ENCODE results near the gene ZNF473.

The ZNF473 gene

GRCh38 chr19:50003810-50004419 is 21.9 kb upstream of the ZNF473 start:
- DNase-seq = peak; percentile 96
- Histone ChIP-seq H3K27me3 (replicated peaks) (no peaks in the 10 kb centered on the region), H3K27ac (peak overlapping the region; percentile 27), H3K4me3 (ENCODE audit: low read depth, low read length) (no peak overlapping the region), H3K36me3 (replicated peaks) (peaks cover 66% of the 10 kb centered on the region)
- no peak for TF ChIP-seq CTCF (IDR thresholded peaks at IDR 0.05; ENCODE audit: low read depth, low read length, missing control alignments)
- in situ Hi-C loops (cut with HindIII; ENCODE audit: low pct_ligation_motif_present, low sequenced_read_pairs) = no loop called here

- in situ Hi-C loops (cut with HindIII; ENCODE audit: low pct_ligation_motif_present, low sequenced_read_pairs) = no loop called here
- Histone ChIP-seq H3K27ac (no peak overlapping the region), H3K36me3 (replicated peaks) (peaks cover 61% of the 10 kb centered on the region), H3K27me3 (replicated peaks) (no peaks in the 10 kb centered on the region), H3K4me3 (ENCODE audit: low read depth, low read length) (no peak overlapping the region)
- no peak for DNase-seq
- no peak for TF ChIP-seq CTCF (IDR thresholded peaks at IDR 0.05; ENCODE audit: low read depth, low read length, missing control alignments)
Measured at GRCh38 chr19:50005428-50005827, 20.4 kb upstream of the ZNF473 start.

GRCh38 chr19:50007170-50007569 is 18.6 kb upstream of the ZNF473 start:
- H3K36me3 ChIP-seq (replicated peaks) = peaks cover 50% of the 10 kb centered on the region
- H3K27ac ChIP-seq = no peak overlapping the region
- in situ Hi-C loops (cut with HindIII; ENCODE audit: low pct_ligation_motif_present, low sequenced_read_pairs) = no loop called here
- no peak overlapping the region for H3K4me3 ChIP-seq (ENCODE audit: low read depth, low read length)
- H3K27me3 ChIP-seq (replicated peaks) = no peaks in the 10 kb centered on the region
- TF ChIP-seq CTCF (IDR thresholded peaks at IDR 0.05; ENCODE audit: low read depth, low read length, missing control alignments) = no peak
- no peak for DNase-seq

GRCh38 chr19:50007947-50008346 is 17.9 kb upstream of the ZNF473 start:
- Histone ChIP-seq H3K27me3 (replicated peaks) (no peaks in the 10 kb centered on the region), H3K4me3 (ENCODE audit: low read depth, low read length) (no peak overlapping the region), H3K27ac (no peak overlapping the region), H3K36me3 (replicated peaks) (peaks cover 48% of the 10 kb centered on the region)
- no peak for DNase-seq
- TF ChIP-seq CTCF (IDR thresholded peaks at IDR 0.05; ENCODE audit: low read depth, low read length, missing control alignments) = no peak
- in situ Hi-C loops (cut with HindIII; ENCODE audit: low pct_ligation_motif_present, low sequenced_read_pairs) = no loop called here

- Histone ChIP-seq H3K4me3 (ENCODE audit: low read depth, low read length) (no peak overlapping the region), H3K36me3 (replicated peaks) (peaks cover 48% of the 10 kb centered on the region), H3K27ac (no peak overlapping the region), H3K27me3 (replicated peaks) (no peaks in the 10 kb centered on the region)
- no peak for DNase-seq
- in situ Hi-C loops (cut with HindIII; ENCODE audit: low pct_ligation_motif_present, low sequenced_read_pairs) = no loop called here
- peak; percentile 59 for TF ChIP-seq CTCF (IDR thresholded peaks at IDR 0.05; ENCODE audit: low read depth, low read length, missing control alignments)
Measured at GRCh38 chr19:50008532-50008931, 17.3 kb upstream of the ZNF473 start.

GRCh38 chr19:50016225-50016807 is 9.5 kb upstream of the ZNF473 start:
- no peak for TF ChIP-seq CTCF (IDR thresholded peaks at IDR 0.05; ENCODE audit: low read depth, low read length, missing control alignments)
- no peaks in the 10 kb centered on the region for H3K27me3 ChIP-seq (replicated peaks)
- peaks cover 53% of the 10 kb centered on the region for H3K36me3 ChIP-seq (replicated peaks)
- H3K4me3 ChIP-seq (ENCODE audit: low read depth, low read length) = no peak overlapping the region
- DNase-seq = no peak
- H3K27ac ChIP-seq = no peak overlapping the region
- in situ Hi-C loops (cut with HindIII; ENCODE audit: low pct_ligation_motif_present, low sequenced_read_pairs) = no loop called here
